ENCODE results near the gene TCTN3.
A peak's percentile ranks its signal among the peaks of the same experiment; 100 is the strongest.

The TCTN3 gene

DNA sequence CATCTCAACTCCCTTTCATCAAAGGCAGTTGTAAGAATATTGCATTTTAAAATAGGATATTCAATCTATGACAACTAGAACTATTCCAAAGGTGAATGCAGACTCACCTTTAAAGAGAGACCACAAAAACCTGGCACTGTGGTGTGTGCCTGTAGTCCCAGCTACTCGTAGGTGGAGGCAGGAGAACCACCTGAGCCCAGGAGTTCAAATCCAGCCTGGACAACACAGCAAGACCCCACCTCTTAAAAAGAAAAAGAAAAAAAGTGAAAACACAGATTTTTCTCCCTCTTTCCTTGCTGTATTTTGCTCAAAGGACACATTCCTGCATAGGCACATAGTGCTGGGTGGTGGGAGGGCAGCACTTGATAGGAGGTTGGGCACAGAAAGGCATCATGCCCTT lies 36.5 kb downstream of the TCTN3 start:
- H3K27ac Mint-ChIP-seq = no peak overlapping the region
- ATAC-seq = no peak
- H3K9me3 Mint-ChIP-seq = no peaks in the 10 kb centered on the region
- H3K27me3 Mint-ChIP-seq = no peaks in the 10 kb centered on the region
- H3K36me3 Mint-ChIP-seq = peaks cover 14% of the 10 kb centered on the region
- H3K4me1 Mint-ChIP-seq = peaks cover 20% of the 10 kb centered on the region
- no peak overlapping the region for H3K4me3 Mint-ChIP-seq

DNA sequence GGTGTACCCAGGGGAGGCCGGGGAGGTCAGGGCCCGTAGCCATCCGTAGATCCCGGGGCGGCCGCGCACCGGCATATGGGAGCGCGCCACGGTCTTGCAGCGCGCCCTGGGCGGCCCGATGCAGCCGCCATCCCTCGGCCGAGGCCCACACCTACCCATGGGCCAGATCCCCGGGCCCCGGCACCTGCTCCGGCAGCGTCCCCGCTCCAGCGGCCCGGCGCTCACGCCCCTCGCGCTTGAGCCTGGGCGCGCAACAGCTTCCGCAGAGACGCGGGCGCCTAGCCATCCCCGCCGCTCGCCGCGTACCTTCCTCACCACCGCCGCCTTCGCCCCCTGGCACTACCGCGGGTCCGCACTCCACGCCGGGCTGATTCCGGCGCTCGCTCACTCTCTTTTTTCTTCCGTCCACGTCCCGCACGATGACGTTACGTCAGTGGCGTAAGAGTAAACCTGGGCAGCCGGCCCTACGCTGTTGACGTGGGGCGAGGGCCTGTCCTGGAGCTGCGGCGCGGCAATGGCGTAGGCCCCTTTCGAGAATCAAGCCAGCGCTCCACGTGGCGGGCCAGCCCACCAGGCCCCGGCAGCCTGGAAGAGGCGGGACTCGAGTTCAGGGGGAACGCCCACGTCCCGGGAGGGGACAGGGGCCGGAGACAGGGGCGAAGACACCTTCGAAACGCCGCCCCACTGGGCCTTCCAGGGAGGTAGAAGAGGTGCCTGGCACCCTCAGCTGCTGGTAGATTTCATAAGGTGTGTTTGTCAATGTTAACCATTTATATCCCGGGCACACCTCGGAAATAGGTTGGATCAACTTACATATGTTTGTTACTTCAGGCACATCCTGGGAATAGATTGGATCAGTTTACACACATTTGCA lies 37.2 kb downstream of the TCTN3 start, which contains the start of gene ALDH18A1:
Gene ALDH18A1 (minus strand): TSS at position 421 of the 874 bp plus-strand sequence. CDS start 3,334 bp downstream, outside the sequence.
- Mint-ChIP-seq H3K27me3 (no peaks in the 10 kb centered on the region), H3K9me3 (peaks cover 3% of the 10 kb centered on the region), H3K36me3 (peaks cover 21% of the 10 kb centered on the region), H3K4me1 (peaks cover 23% of the 10 kb centered on the region), H3K4me3 (peak within 1 kb of the TSS; percentile 95), H3K27ac (peak within 1 kb of the TSS; percentile 86)
- peak; percentile 97 for ATAC-seq

DNA sequence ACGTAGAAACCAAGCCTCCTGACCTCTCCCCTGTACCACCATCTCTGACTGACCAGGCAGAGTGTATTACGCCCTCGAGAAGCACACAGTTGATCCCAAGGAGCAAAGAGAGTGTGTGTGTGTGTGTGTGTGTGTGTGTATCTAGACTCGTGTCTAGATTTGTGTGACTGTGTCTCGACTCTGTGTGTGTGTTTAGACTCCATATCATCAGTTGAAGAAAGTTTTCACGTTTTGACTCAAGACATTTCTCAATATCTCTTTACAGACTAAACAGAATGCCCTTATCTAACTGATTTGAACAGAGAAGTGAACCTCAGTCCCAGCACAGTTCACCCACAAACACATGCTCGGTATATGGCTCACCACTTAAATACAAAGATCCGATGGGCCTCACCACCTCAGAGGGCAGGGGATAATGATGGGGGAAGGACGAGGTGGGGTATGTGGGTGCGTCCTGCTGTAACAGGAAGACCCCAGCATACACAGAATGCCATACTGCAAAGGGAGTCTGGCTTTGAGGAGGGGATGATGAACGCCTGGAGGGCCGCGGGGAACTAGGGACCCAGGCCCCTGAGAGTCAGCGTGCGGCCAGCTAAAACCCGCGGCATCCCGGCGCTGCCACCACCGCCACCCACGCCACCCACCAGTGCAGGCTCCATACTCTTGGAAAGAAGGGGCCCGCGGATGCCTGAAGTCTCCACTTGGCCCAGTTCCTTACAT lies 38.0 kb downstream of the TCTN3 start:
- peak overlapping the region; percentile 86 for H3K27ac Mint-ChIP-seq
- peaks cover 30% of the 10 kb centered on the region for H3K4me1 Mint-ChIP-seq
- H3K36me3 Mint-ChIP-seq = peaks cover 29% of the 10 kb centered on the region
- H3K9me3 Mint-ChIP-seq = peaks cover 9% of the 10 kb centered on the region
- peak; percentile 7 for ATAC-seq
- H3K27me3 Mint-ChIP-seq = no peaks in the 10 kb centered on the region
- peak overlapping the region; percentile 95 for H3K4me3 Mint-ChIP-seq

DNA sequence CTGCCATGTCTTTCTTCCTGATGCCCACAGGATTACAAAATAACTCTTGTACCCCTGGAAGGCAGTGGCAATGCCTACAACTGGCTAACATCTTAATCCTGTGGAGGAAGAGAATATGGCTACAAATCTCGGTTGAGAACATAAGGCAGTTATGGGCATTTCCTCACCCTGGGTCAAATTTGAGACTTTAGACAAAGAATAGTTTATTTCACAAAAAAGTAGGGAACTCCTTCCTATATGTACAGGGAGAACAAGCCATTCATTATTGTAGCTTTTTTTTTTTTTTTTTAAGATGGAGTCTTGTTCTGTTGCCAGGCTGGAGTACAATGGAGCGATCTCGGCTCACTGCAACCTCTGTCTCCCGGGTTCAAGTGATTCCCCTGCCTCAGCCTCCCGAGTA lies 39.8 kb downstream of the TCTN3 start:
- no peaks in the 10 kb centered on the region for H3K27me3 Mint-ChIP-seq
- ATAC-seq = no peak
- no peak overlapping the region for H3K4me3 Mint-ChIP-seq
- H3K36me3 Mint-ChIP-seq = peaks cover 42% of the 10 kb centered on the region
- H3K27ac Mint-ChIP-seq = peak overlapping the region; percentile 31
- H3K9me3 Mint-ChIP-seq = peaks cover 9% of the 10 kb centered on the region
- H3K4me1 Mint-ChIP-seq = peaks cover 30% of the 10 kb centered on the region

DNA sequence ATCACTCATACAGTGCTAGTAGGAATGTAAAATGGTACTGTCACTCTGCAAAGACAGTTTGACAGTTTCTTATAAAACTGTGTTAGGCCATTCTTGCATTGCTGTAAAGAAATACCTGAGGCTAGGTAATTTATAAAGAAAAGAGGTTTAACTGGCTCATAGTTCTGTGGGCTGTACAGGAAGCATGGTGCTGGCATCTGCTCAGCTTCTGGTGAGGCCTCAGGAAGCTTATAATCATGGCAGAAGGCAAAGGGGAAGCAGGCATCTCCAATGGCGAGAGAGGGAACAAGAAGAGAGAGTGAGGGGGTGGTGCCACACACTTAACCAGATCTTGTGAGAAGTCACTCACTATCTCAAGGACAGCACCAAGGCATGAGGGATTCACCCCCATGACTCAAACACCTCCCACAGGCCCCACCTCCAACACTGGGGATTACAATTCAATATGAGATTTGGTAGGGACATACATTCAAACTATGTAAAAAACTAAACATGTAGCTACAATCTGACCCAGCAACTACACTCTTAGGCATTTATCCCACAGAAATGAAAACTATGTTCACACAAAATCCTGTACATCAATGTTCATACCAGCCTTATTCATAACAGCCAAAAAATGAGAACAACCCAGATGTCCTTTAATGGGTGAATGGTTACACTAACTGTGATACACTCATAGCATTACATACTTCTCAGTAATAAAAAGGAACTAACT lies 42.2 kb downstream of the TCTN3 start:
- Mint-ChIP-seq H3K36me3 (peaks cover 59% of the 10 kb centered on the region), H3K9me3 (peaks cover 9% of the 10 kb centered on the region), H3K27me3 (no peaks in the 10 kb centered on the region), H3K4me3 (no peak overlapping the region), H3K4me1 (peaks cover 30% of the 10 kb centered on the region), H3K27ac (peak overlapping the region; percentile 65)
- ATAC-seq = no peak

DNA sequence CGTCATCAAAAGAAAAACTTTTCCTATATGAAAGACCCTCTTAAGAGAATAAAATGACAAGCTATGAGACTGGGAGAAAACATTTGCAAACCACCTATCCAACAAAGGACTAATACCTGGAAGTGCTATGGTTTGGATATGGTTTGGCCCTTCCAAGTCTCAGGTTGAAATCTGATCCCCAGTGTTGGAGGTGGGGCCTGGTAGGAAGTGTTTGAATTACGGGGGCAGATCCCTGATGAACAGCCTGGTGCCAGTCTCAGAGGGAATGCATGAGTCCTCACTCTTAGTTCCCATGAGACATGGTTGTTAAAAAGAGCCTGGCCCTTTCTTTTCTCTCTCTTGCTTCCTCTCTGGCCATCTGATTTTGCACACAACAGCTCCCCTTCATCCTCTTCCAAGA lies 43.5 kb downstream of the TCTN3 start:
- H3K4me1 Mint-ChIP-seq = peaks cover 27% of the 10 kb centered on the region
- H3K4me3 Mint-ChIP-seq = no peak overlapping the region
- H3K27me3 Mint-ChIP-seq = no peaks in the 10 kb centered on the region
- peaks cover 9% of the 10 kb centered on the region for H3K9me3 Mint-ChIP-seq
- H3K27ac Mint-ChIP-seq = no peak overlapping the region
- H3K36me3 Mint-ChIP-seq = peaks cover 68% of the 10 kb centered on the region
- no peak for ATAC-seq

DNA sequence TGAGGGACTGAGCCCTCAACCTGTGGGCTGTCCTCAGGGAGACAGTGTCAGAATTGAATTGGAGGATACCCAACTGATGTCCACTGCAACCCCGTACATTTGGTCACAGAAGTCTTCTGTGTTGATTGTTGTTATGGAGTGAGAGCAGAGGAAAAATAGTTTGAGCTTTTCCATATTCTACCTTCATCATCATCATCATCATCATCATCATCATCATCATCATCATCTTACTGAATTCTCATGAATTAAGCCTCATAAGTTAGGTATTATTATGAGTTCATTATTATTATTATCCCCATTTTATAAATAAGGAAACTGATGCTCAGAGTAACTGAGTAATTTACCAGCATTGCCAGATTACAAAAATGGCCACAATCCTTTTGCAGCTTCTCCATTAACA lies 45.6 kb downstream of the TCTN3 start:
- peaks cover 30% of the 10 kb centered on the region for H3K4me1 Mint-ChIP-seq
- no peak overlapping the region for H3K4me3 Mint-ChIP-seq
- H3K9me3 Mint-ChIP-seq = peaks cover 9% of the 10 kb centered on the region
- no peak for ATAC-seq
- no peak overlapping the region for H3K27ac Mint-ChIP-seq
- H3K27me3 Mint-ChIP-seq = no peaks in the 10 kb centered on the region
- peaks cover 79% of the 10 kb centered on the region for H3K36me3 Mint-ChIP-seq

DNA sequence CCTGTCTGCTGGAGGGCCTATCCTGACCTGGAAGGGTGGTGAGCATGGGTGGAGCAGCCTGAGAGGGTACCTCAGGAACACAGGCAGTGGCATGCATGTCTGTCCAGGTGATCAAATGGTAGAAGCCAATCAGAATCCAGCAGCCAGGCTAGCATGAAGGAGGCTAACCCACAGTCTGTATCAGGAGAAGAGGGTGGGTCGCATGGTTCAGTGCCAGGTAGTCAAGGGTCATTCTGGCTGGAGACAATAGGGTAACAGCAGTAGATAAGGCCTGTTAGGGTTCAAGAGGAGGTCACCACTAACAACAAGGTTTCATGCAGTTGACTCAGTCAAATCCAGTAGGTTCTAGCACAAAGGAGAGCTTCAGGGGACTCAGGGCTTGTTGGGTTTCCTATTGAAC lies 47.6 kb downstream of the TCTN3 start:
- no peak overlapping the region for H3K4me3 Mint-ChIP-seq
- ATAC-seq = no peak
- no peak overlapping the region for H3K27ac Mint-ChIP-seq
- H3K9me3 Mint-ChIP-seq = peaks cover 2% of the 10 kb centered on the region
- no peaks in the 10 kb centered on the region for H3K27me3 Mint-ChIP-seq
- peaks cover 73% of the 10 kb centered on the region for H3K36me3 Mint-ChIP-seq
- H3K4me1 Mint-ChIP-seq = peaks cover 18% of the 10 kb centered on the region

DNA sequence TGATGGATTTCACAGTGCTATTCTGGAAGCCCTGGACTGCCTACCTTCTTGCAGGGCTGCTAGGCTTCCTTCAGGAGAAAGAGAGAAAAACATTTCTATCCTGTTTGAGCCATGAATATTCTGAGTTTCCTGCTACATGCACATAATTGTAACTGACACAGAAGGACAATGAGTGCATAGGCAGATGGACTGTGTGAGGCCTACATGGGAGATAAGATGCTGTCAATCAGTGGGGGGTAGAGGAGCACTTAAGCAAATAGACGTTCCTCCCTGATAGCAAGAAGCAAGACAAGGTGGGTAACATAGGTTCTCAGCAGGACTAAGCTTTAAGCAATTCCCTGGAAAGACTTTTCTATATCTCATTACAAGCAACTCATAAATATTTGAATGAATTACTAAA lies 48.8 kb downstream of the TCTN3 start:
- no peak for ATAC-seq
- H3K36me3 Mint-ChIP-seq = peaks cover 71% of the 10 kb centered on the region

DNA sequence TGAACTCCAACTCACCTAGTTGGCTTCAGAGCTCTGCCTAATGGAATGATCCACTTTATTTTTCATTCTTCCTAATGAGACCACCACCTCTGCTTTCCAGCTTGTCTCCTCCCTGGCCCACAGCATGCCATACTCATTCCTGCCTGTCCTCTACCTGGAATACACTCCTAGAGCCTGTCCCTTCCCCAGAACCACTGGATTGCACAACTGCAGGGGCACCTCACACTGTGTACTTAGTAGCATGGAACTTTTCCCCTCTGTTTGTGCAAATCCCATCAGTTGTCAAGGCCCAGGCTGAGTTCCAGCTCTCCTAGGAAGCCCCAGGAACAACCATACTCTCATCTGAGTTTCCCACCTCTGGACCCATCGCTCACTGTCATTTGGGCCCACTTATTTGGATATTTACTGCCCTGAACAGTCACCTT lies 52.8 kb downstream of the TCTN3 start:
- Mint-ChIP-seq H3K9me3 (no peaks in the 10 kb centered on the region), H3K36me3 (peaks cover 65% of the 10 kb centered on the region), H3K4me3 (no peak overlapping the region), H3K27me3 (no peaks in the 10 kb centered on the region), H3K27ac (no peak overlapping the region), H3K4me1 (peaks cover 15% of the 10 kb centered on the region)
- ATAC-seq = no peak

More for the DNA sequence above, 48.8 kb downstream of the TCTN3 start:
- Mint-ChIP-seq H3K4me1 (peaks cover 15% of the 10 kb centered on the region), H3K9me3 (no peaks in the 10 kb centered on the region), H3K27ac (no peak overlapping the region), H3K27me3 (no peaks in the 10 kb centered on the region), H3K4me3 (no peak overlapping the region)

DNA sequence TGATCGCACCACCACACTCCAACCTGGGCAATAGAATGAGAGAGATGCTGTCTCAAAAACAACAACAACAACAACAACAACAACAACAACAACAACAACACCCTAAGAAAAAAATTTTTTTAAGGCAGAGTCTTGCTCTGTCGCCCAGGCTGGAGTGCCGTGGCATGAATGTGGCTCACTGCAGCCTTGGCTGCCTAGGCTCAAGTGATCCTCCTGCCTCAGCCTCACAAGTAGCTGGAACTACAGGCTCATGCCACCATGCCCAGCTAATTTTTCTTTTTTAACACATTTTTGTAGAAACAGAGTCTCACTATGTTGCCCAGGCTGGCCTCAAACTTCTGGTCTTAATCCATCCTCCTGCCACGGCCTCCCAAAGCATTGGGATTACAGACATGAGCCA lies 55.8 kb downstream of the TCTN3 start:
- Mint-ChIP-seq H3K4me3 (no peak overlapping the region), H3K27ac (no peak overlapping the region), H3K4me1 (no peaks in the 10 kb centered on the region), H3K27me3 (no peaks in the 10 kb centered on the region), H3K9me3 (no peaks in the 10 kb centered on the region), H3K36me3 (peaks cover 69% of the 10 kb centered on the region)
- no peak for ATAC-seq

DNA sequence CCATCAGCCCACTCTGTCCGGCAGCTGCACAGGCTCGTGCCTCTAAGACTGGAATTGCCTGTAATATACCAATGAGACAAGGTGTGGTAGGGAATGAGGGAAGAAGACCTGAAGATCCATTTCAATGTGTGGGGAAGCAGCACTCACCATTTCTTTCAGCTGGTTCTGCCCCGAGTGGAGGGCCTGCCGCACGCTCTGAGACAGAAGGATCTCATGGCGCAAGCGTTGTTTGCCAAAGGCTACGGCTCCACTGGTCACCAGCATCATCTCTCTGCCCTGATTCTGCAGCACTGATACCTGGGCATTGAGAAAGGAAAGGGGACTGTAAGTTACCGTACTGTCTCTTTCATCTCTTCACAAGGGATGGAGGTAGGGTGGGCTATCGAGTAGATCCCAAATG lies 56.6 kb downstream of the TCTN3 start:
- H3K4me1 Mint-ChIP-seq = no peaks in the 10 kb centered on the region
- H3K36me3 Mint-ChIP-seq = peaks cover 69% of the 10 kb centered on the region
- H3K27me3 Mint-ChIP-seq = no peaks in the 10 kb centered on the region
- H3K27ac Mint-ChIP-seq = no peak overlapping the region
- H3K4me3 Mint-ChIP-seq = no peak overlapping the region
- H3K9me3 Mint-ChIP-seq = no peaks in the 10 kb centered on the region
- no peak for ATAC-seq

DNA sequence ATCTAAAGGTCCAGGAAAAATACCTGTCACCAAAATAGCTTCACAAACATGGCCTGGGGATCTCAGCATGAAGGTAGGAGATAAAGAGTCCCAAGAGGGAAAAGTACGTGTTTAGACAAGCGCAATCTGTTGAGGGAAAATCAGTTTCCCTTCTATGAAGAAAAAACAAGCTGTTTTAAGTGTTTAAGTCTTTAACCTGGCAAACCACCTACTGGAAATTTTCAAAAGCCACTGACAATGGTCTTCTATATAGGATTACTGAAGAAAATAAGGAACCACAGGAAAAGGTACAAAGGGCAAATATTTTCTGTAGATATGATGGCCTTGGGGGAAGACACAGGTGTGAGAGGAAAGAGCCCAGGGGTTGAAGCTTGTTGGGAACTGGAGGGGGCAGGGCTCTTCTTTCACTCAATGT lies 58.4 kb downstream of the TCTN3 start:
- H3K9me3 Mint-ChIP-seq = no peaks in the 10 kb centered on the region
- H3K27ac Mint-ChIP-seq = no peak overlapping the region
- no peak for ATAC-seq
- no peak overlapping the region for H3K4me3 Mint-ChIP-seq
- H3K27me3 Mint-ChIP-seq = no peaks in the 10 kb centered on the region
- peaks cover 71% of the 10 kb centered on the region for H3K36me3 Mint-ChIP-seq
- no peaks in the 10 kb centered on the region for H3K4me1 Mint-ChIP-seq

DNA sequence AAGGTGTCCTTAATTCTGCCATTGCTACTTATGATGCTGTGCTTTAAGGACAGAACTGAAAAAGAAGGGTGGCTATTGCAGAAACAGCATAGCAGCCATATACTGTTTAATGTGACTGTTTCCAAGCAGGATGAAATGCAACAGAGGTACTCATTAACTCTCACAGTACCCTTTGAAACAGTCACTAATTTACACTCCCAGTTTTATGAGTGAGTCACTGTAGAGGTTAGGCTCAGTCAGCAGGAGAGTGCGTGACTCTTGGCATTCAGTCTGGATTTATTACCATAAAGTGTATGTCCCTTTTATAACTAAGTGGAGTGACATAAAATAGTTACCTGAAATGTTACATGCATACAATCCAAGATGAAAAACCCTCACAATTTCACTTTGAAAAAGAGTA lies 64.9 kb downstream of the TCTN3 start:
- no peak overlapping the region for H3K27ac Mint-ChIP-seq
- peaks cover 79% of the 10 kb centered on the region for H3K36me3 Mint-ChIP-seq
- ATAC-seq = no peak
- no peaks in the 10 kb centered on the region for H3K27me3 Mint-ChIP-seq
- H3K9me3 Mint-ChIP-seq = no peaks in the 10 kb centered on the region
- no peak overlapping the region for H3K4me3 Mint-ChIP-seq
- H3K4me1 Mint-ChIP-seq = no peaks in the 10 kb centered on the region

DNA sequence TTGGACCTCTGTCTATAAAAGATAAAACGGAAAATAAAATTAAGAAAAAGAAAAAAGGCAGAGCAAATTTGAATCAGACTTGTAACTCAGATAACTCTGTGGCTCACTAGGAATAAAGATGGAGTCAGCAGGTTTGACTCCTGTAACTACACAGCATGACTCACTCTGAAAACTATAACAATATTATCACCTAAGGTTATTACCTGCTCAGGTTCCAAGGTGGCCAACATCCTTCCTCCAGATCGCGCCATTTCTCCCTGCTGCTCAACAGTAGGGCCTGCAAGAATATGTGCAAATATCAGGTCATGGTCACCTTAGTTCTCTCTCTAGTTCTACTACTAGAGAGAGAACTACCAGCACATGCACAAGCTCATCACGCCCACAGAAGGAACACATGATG lies 67.2 kb downstream of the TCTN3 start:
- Mint-ChIP-seq H3K9me3 (no peaks in the 10 kb centered on the region), H3K4me3 (no peak overlapping the region), H3K36me3 (peaks cover 64% of the 10 kb centered on the region)

More for the DNA sequence above, 67.2 kb downstream of the TCTN3 start:
- Mint-ChIP-seq H3K27me3 (no peaks in the 10 kb centered on the region), H3K27ac (no peak overlapping the region), H3K4me1 (no peaks in the 10 kb centered on the region)
- no peak for ATAC-seq

Data from stimulated activated memory B cell treated with anti-CD40 and anti-IgM and Interleukin-4, amounts not matched to agents 10 μg/mL and 1 μg/mL and 100 μg/mL, for 72 hours (primary cell).